Measurements from ENCODE around the gene ZAP70.
"Not testable (repeated sequence)": the region's sequence is repeated elsewhere in the genome, so short reads cannot be mapped to it uniquely, and the experiment has no call there.

The ZAP70 gene

GRCh38 chr2:97699765-97700444, 13.5 kb upstream of the ZAP70 start:
- peak; percentile 29 to 57 for DNase-seq

- no peak for DNase-seq
Observed at GRCh38 chr2:97701186-97701585, 12.2 kb upstream of the ZAP70 start.

- DNase-seq = no peak
Observed at GRCh38 chr2:97701851-97702465, 11.4 kb upstream of the ZAP70 start.

- no peak for DNase-seq
Observed at GRCh38 chr2:97702731-97703470, 10.5 kb upstream of the ZAP70 start.

GRCh38 chr2:97703741-97704140, 9.6 kb upstream of the ZAP70 start:
- DNase-seq = no peak

GRCh38 chr2:97704989-97705388, 8.4 kb upstream of the ZAP70 start:
- no peak for DNase-seq

- DNase-seq = no peak
Observed at GRCh38 chr2:97706112-97706511, 7.3 kb upstream of the ZAP70 start.

- no peak for DNase-seq
Observed at GRCh38 chr2:97706708-97707345, 6.5 kb upstream of the ZAP70 start.

- DNase-seq = no peak
Observed at GRCh38 chr2:97707362-97708047, 5.9 kb upstream of the ZAP70 start.

GRCh38 chr2:97708048-97708380, 5.4 kb upstream of the ZAP70 start:
- DNase-seq = no peak

- DNase-seq = no peak
Observed at GRCh38 chr2:97708608-97709007, 4.8 kb upstream of the ZAP70 start.

- no peak for DNase-seq
Observed at GRCh38 chr2:97711394-97711711, 2.0 kb upstream of the ZAP70 start.

- DNase-seq = not testable (repeated sequence)
Observed at GRCh38 chr2:97712175-97712574, 1.2 kb upstream of the ZAP70 start.

GRCh38 chr2:97712693-97713295, 582 bp upstream of the ZAP70 start:
- DNase-seq = no peak

- DNase-seq = no peak
Observed at GRCh38 chr2:97714084-97714949, 941 bp downstream of the ZAP70 start.

GRCh38 chr2:97714950-97715652, 1.7 kb downstream of the ZAP70 start:
- DNase-seq = no peak

GRCh38 chr2:97715951-97716694, 2.7 kb downstream of the ZAP70 start:
- DNase-seq = no peak

GRCh38 chr2:97716695-97717612, 3.6 kb downstream of the ZAP70 start:
- DNase-seq = no peak

- DNase-seq = no peak
Observed at GRCh38 chr2:97717613-97717995, 4.2 kb downstream of the ZAP70 start.
